ENCODE data around the gene PDCD11. TPM values are rescaled to one million over a fixed set of nuclear protein-coding genes. Genes with fewer than 3 reads are reported as not detected.
A peak's percentile ranks its signal among the peaks of the same experiment; 100 is the strongest.

Gene PDCD11
- polyA plus RNA-seq, 2 of the 4 experiments (the other 2 are of a cell fraction): 26.2 to 32.6 TPM

DNA sequence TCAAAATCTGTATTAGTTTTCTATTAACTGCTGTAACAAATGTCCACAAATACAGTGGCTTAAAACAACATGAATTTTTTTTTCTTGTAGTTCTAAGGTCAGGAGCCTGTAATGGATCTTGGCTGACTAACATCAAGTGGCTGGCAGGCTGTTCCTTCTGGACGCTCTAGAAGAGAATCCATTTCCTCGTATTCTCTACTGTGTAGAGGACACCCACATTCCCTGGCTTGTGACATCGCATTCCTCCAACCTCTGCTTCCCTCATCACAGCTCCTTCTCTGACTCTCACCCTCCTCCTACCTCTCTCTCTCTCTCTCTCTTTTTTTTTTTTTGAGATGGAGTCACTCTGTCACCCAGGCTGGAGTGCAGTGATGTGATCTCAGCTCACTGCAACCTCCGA lies 67.1 kb downstream of the PDCD11 start:
- no peak for FAIRE-seq

GRCh38 chr10:103465411-103466179 lies 69.2 kb downstream of the PDCD11 start:
- no peak for FAIRE-seq

More for the DNA sequence above, 67.1 kb downstream of the PDCD11 start:
- peak in 1 of 2 experiments; percentile 23 for DNase-seq (ENCODE audit: low read depth in 1 of 2, low spot score in 1 of 2)
- peak in 1 of 2 experiments; percentile 45; a peak in 3 of 6 replicates for ATAC-seq
- ChIA-PET CTCF (interaction anchor here (1.0 to 2.4 kb wide), 3 partner anchors 9 to 47 kb away, joined by 3 to 9 read pairs (median 3); no protein-coding TSS in a partner anchor), POLR2A (no interaction called here)
- TF ChIP-seq FOSB (CRISPR knock-in tag; IDR thresholded peaks at IDR 0.05) (no peak), SREBF2 (IDR thresholded peaks at IDR 0.05) (no peak), ATOH8 (CRISPR knock-in tag; IDR thresholded peaks at IDR 0.05; ENCODE audit: low read depth) (no peak), RNF2 (IDR thresholded peaks at IDR 0.05; ENCODE audit: borderline replicate concordance, low read depth) (no peak), MYC (IDR thresholded peaks at IDR 0.05; ENCODE audit: borderline replicate concordance, low read length) (no peak), BHLHE40 (IDR thresholded peaks at IDR 0.05; ENCODE audit: low read depth, low read length) (no peak), GATA3 (IDR thresholded peaks at IDR 0.05; ENCODE audit: borderline replicate concordance) (no peak)
- TF ChIP-seq, protein P1, sequence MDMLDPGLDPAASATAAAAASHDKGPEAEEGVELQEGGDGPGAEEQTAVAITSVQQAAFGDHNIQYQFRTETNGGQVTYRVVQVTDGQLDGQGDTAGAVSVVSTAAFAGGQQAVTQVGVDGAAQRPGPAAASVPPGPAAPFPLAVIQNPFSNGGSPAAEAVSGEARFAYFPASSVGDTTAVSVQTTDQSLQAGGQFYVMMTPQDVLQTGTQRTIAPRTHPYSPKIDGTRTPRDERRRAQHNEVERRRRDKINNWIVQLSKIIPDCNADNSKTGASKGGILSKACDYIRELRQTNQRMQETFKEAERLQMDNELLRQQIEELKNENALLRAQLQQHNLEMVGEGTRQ (IDR thresholded peaks at IDR 0.05): no peak
- H3K27ac ChIP-seq: no peak overlapping the region
- 52% methylated on average over 4 of the region's 4 CpGs for WGBS (ENCODE audit: missing lambda C conversion rate)
- no peaks in the 10 kb centered on the region for H3K4me1 ChIP-seq
- H3K9me3 ChIP-seq: no peaks in the 10 kb centered on the region
- no peak overlapping the region for H3K4me2 ChIP-seq
- H3K4me3 ChIP-seq: no peak overlapping the region

GRCh38 chr10:103466734-103467133 lies 70.3 kb downstream of the PDCD11 start:
- 71% methylated on average over 3 of the region's 3 CpGs for WGBS (ENCODE audit: missing lambda C conversion rate)
- Histone ChIP-seq H3K4me2 (no peak overlapping the region), H3K4me3 (no peak overlapping the region), H3K4me1 (peaks cover 7% of the 10 kb centered on the region; the same call in 2 of the 3 replicates), H3K27ac (no peak overlapping the region), H3K9me3 (no peaks in the 10 kb centered on the region)
- TF ChIP-seq MYC (IDR thresholded peaks at IDR 0.05; ENCODE audit: borderline replicate concordance, low read length) (no peak), MAX (IDR thresholded peaks at IDR 0.05) (no peak), EHF (CRISPR knock-in tag; IDR thresholded peaks at IDR 0.05) (no peak), ZSCAN20 (CRISPR knock-in tag; IDR thresholded peaks at IDR 0.05) (no peak), POLR2A (IDR thresholded peaks at IDR 0.05; ENCODE audit: low read length) (no peak), RAD21 (conservative IDR thresholded peaks at IDR 0.05 in 1 of 2, IDR thresholded peaks at IDR 0.05 in 1 of 2) (no peak), TP53 (CRISPR knock-in tag; IDR thresholded peaks at IDR 0.05) (no peak), GATA3 (IDR thresholded peaks at IDR 0.05; ENCODE audit: borderline replicate concordance) (no peak), EHMT2 (IDR thresholded peaks at IDR 0.05; ENCODE audit: low read depth) (no peak), ZNF302 (CRISPR knock-in tag; IDR thresholded peaks at IDR 0.05) (no peak), MAFK (IDR thresholded peaks at IDR 0.05; ENCODE audit: partially characterized antibody) (no peak), HOXB5 (CRISPR knock-in tag; IDR thresholded peaks at IDR 0.05) (no peak), SMC3 (IDR thresholded peaks at IDR 0.05) (no peak), HEYL (CRISPR knock-in tag; IDR thresholded peaks at IDR 0.05) (no peak), RFX5 (IDR thresholded peaks at IDR 0.05) (no peak), ZC3H11A (IDR thresholded peaks at IDR 0.05) (no peak)
- TF ChIP-seq, protein P2, sequence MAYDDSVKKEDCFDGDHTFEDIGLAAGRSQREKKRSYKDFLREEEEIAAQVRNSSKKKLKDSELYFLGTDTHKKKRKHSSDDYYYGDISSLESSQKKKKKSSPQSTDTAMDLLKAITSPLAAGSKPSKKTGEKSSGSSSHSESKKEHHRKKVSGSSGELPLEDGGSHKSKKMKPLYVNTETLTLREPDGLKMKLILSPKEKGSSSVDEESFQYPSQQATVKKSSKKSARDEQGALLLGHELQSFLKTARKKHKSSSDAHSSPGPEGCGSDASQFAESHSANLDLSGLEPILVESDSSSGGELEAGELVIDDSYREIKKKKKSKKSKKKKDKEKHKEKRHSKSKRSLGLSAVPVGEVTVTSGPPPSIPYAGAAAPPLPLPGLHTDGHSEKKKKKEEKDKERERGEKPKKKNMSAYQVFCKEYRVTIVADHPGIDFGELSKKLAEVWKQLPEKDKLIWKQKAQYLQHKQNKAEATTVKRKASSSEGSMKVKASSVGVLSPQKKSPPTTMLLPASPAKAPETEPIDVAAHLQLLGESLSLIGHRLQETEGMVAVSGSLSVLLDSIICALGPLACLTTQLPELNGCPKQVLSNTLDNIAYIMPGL (CRISPR knock-in tag; IDR thresholded peaks at IDR 0.05; ENCODE audit: borderline replicate concordance): no peak
- TF ChIP-seq, protein P3, sequence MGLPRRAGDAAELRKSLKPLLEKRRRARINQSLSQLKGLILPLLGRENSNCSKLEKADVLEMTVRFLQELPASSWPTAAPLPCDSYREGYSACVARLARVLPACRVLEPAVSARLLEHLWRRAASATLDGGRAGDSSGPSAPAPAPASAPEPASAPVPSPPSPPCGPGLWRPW (IDR thresholded peaks at IDR 0.05): no peak
- DNase-seq (ENCODE audit: low read depth in 1 of 2, low spot score in 1 of 2) (no peak), FAIRE-seq (no peak), ATAC-seq (no peak)
- CTCF ChIA-PET: no interaction called here
- POLR2A ChIA-PET: no interaction called here

More at GRCh38 chr10:103465411-103466179, 69.2 kb downstream of the PDCD11 start:
- WGBS (ENCODE audit: missing lambda C conversion rate): 77% methylated on average over 14 of the region's 14 CpGs
- Histone ChIP-seq H3K4me1 (no peaks in the 10 kb centered on the region), H3K27ac (no peak overlapping the region), H3K9me3 (no peaks in the 10 kb centered on the region), H3K4me2 (no peak overlapping the region), H3K4me3 (no peak overlapping the region)
- ChIA-PET CTCF (interaction anchor here (0.7 to 1.1 kb wide), 3 partner anchors 11 to 19 kb away, joined by 3 read pairs; no protein-coding TSS in a partner anchor), POLR2A (no interaction called here)
- ATAC-seq: no peak
- no peak for DNase-seq (ENCODE audit: low read depth in 1 of 2, low spot score in 1 of 2)
- no peak for TF ChIP-seq JUN (IDR thresholded peaks at IDR 0.05)
- TF ChIP-seq MAZ (IDR thresholded peaks at IDR 0.05; ENCODE audit: borderline replicate concordance, low read depth, low read length): no peak
